Gastrocnemius medialis (tissue), 4 donors: ENCODE data around the gene BCOR.

ENCODE experiments used
- CTCF ChIP-seq, 5 experiments: fragments of 450-650 bp in 3 of 5; fragments of 200-600 bp in 2 of 5; sonication (generic) in 2 of 5; IDR thresholded peaks in 4 of 5; conservative IDR thresholded peaks in 1 of 5; 1 replicate in 4 of 5; 2 replicates in 1 of 5; pipeline ENCODE4 v1.5.1; 2016 to 2019; ENCODE audit warnings: antibody characterized with exemption in 5 of 5, mild to moderate bottlenecking in 3 of 5, moderate library complexity in 3 of 5
- POLR2A ChIP-seq, 2 donors: fragments of 450-650 bp; IDR thresholded peaks; one replicate each; pipeline ENCODE4 v1.6.1; 2017; ENCODE audit warnings: antibody characterized with exemption in 2 of 2, mild to moderate bottlenecking in 2 of 2, moderate library complexity in 2 of 2

GRCh38 chrX:40073439-40074054, 24.2 kb downstream of the BCOR start:
- TF ChIP-seq CTCF (IDR thresholded peaks at IDR 0.05 in 4 of 5, conservative IDR thresholded peaks at IDR 0.05 in 1 of 5) (no peak), POLR2A (IDR thresholded peaks at IDR 0.05) (no peak)
